Upper lobe of left lung (tissue), 6 donors: ENCODE results near the gene PTPRK. TPM values are rescaled to one million over a fixed set of nuclear protein-coding genes. Genes with fewer than 3 reads are reported as not detected.

Source experiments
- ATAC-seq, 2 donors: fragments of 200-7000 bp; cut with Tn5 transposase; one replicate each; pipeline ENCODE4 v1.9.1; 2022; ENCODE audit warnings: mild to moderate bottlenecking in 2 of 2, moderate library complexity in 2 of 2; ENCODE audit not compliant: low FRiP score in 2 of 2
- DNase-seq, 2 donors: peaks; one replicate each; pipeline ENCODE4 v3.0.0-alpha.2; 2019 to 2020
- H3K27ac ChIP-seq, 4 donors: fragments of 200-600 bp; sonication (generic); one replicate each; pipeline ENCODE4 v1.5.1; 2016 to 2019
- H3K27me3 ChIP-seq, 4 donors: fragments of 200-600 bp; sonication (generic); one replicate each; pipeline ENCODE4 v1.5.1; 2017 to 2019
- H3K36me3 ChIP-seq, 4 donors: fragments of 200-600 bp; sonication (generic); one replicate each; pipeline ENCODE4 v1.5.1; 2016 to 2019
- H3K4me1 ChIP-seq, 4 donors: fragments of 200-600 bp; sonication (generic); one replicate each; pipeline ENCODE4 v1.5.1; 2018 to 2019
- H3K4me3 ChIP-seq, 4 donors: fragments of 200-600 bp; sonication (generic); one replicate each; pipeline ENCODE4 v1.5.1; 2017 to 2019; ENCODE audit warnings: mild to moderate bottlenecking in 2 of 4, moderate library complexity in 1 of 4
- H3K9me3 ChIP-seq, 4 donors: fragments of 200-600 bp; sonication (generic); one replicate each; pipeline ENCODE4 v1.5.1; 2018 to 2019
- EP300 ChIP-seq, 4 donors: sonication (generic); formaldehyde crosslinking; IDR thresholded peaks; one replicate each; pipeline ENCODE4 v1.5.1; 2017; ENCODE audit warnings: antibody characterized with exemption in 4 of 4, control low read depth in 2 of 4
- POLR2A ChIP-seq, 4 donors: fragments of 450-650 bp; IDR thresholded peaks; one replicate each; pipeline ENCODE4 v1.5.1; 2016 to 2017; ENCODE audit warnings: antibody characterized with exemption in 4 of 4, mild to moderate bottlenecking in 2 of 4
- POLR2AphosphoS5 ChIP-seq, 2 donors: sonication (generic); formaldehyde crosslinking; IDR thresholded peaks; one replicate each; pipeline ENCODE4 v1.5.1; 2017; ENCODE audit warnings: antibody characterized with exemption in 2 of 2
- WGBS, 2 donors: methylation state at CpG; one replicate each; pipeline ENCODE4 v1.1.5; 2017 to 2018; 5-methylcytosine and 5-hydroxymethylcytosine counted together
- total RNA-seq, 6 donors: library from RNA; depleted of rRNA in 4 of 6; stranded (reverse); fragments of >200 nt in 4 of 6; gene quantifications; one replicate each; pipeline versions ENCODE4 v1.1.0 to v1.2.1, GENCODE V29; 2016 to 2021
- TF ChIP-seq, protein P1 (sequence below), 6 experiments: fragments of 450-650 bp in 4 of 6; fragments of 200-600 bp in 2 of 6; sonication (generic) in 2 of 6; IDR thresholded peaks; one replicate each; pipeline ENCODE4 v1.5.1; 2016 to 2019; ENCODE audit warnings: antibody characterized with exemption in 6 of 6
- donor health status: DM: no; HTN: no; CAD: no; lungs with moderate emphysema.
- donor health status: DM: no; HTN: yes; CAD: no; lungs with severe emphysema.

Gene PTPRK
- total RNA-seq, 6 donors from 2014 or later, result 42.7 to 97.4 (median 65.2) TPM

- ATAC-seq (no peak), DNase-seq (no peak)
- TF ChIP-seq, protein P1, sequence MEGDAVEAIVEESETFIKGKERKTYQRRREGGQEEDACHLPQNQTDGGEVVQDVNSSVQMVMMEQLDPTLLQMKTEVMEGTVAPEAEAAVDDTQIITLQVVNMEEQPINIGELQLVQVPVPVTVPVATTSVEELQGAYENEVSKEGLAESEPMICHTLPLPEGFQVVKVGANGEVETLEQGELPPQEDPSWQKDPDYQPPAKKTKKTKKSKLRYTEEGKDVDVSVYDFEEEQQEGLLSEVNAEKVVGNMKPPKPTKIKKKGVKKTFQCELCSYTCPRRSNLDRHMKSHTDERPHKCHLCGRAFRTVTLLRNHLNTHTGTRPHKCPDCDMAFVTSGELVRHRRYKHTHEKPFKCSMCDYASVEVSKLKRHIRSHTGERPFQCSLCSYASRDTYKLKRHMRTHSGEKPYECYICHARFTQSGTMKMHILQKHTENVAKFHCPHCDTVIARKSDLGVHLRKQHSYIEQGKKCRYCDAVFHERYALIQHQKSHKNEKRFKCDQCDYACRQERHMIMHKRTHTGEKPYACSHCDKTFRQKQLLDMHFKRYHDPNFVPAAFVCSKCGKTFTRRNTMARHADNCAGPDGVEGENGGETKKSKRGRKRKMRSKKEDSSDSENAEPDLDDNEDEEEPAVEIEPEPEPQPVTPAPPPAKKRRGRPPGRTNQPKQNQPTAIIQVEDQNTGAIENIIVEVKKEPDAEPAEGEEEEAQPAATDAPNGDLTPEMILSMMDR (IDR thresholded peaks at IDR 0.05), result no peak
- no peak for TF ChIP-seq EP300 (IDR thresholded peaks at IDR 0.05)
- TF ChIP-seq POLR2AphosphoS5 (IDR thresholded peaks at IDR 0.05), result no peak
- no peak for TF ChIP-seq POLR2A (IDR thresholded peaks at IDR 0.05)
- Histone ChIP-seq H3K36me3 (peaks cover 0 to 65% (median 8%) of the 10 kb centered on the region in 4 donors), H3K27ac (no peak overlapping the region), H3K4me3 (no peak overlapping the region), H3K27me3 (no peaks in the 10 kb centered on the region), H3K9me3 (no peaks in the 10 kb centered on the region), H3K4me1 (no peaks in the 10 kb centered on the region)
- 92 to 95% methylated on average over 8 of the region's 8 CpGs for WGBS, 2 donors
These were observed 547.6 kb downstream of the PTPRK start for GRCh38 chr6:127972815-127973214.

DNA sequence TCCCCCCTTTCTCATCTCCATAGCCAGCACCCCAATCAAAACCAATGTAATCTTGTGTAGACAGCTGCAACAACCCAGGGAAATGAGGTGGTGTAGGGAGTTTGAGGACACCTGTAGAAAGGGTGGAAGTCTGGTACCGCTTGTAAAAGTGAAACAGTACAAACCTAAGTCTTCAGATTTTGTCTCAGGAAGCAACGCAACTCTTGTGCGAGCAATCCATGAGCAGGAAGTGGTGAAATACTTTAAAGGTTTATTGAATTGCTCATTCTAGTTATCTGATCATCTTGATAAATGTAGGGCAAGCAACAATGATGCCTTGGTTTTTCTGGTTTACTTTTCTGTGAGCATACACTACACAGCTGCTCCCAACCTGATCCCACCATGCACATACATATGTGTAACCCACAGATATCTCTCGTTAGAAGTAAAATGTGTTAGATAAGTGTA, 548.4 kb downstream of the PTPRK start:
- ATAC-seq, result no peak
- no peak overlapping the region for H3K4me3 ChIP-seq

DNA sequence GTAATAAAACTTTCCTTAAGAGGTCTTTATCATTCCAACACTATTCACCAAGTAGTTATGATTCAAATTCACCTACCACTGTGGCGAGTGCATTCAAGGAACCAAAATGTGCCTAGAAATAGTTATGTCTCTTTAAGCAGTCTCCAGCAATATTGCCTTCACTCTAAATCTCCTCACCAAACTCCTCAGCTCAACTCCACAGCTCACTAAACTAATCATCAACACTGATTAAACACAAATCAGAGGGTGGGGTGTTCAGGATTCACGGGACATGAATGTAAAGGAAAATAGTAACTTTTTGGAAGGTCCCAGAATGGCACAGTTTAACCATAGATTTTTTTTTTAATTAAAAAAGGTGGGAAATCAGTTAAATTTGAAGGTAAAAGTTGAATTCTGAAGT, 549.0 kb downstream of the PTPRK start:
- H3K27ac ChIP-seq, result no peak overlapping the region
- no peak overlapping the region for H3K4me3 ChIP-seq
- no peak for DNase-seq
- no peaks in the 10 kb centered on the region for H3K27me3 ChIP-seq
- peaks cover 0 to 55% (median 7%) of the 10 kb centered on the region in 4 donors for H3K36me3 ChIP-seq
- no peak for ATAC-seq
- TF ChIP-seq EP300 (IDR thresholded peaks at IDR 0.05), result no peak
- no peak for TF ChIP-seq POLR2AphosphoS5 (IDR thresholded peaks at IDR 0.05)
- TF ChIP-seq POLR2A (IDR thresholded peaks at IDR 0.05), result no peak
- TF ChIP-seq, protein P1 (IDR thresholded peaks at IDR 0.05), result no peak
- WGBS, 2 donors, result 89 to 91% methylated on average over 2 of the region's 2 CpGs
- H3K9me3 ChIP-seq, result no peaks in the 10 kb centered on the region
- H3K4me1 ChIP-seq, result no peaks in the 10 kb centered on the region

More for the DNA sequence above, 548.4 kb downstream of the PTPRK start:
- no peaks in the 10 kb centered on the region for H3K4me1 ChIP-seq
- no peak overlapping the region for H3K27ac ChIP-seq
- WGBS, 2 donors, result 75 to 78% methylated on average over 4 of the region's 4 CpGs
- H3K36me3 ChIP-seq, result peaks cover 0 to 60% (median 8%) of the 10 kb centered on the region in 4 donors
- H3K27me3 ChIP-seq, result no peaks in the 10 kb centered on the region
- TF ChIP-seq, protein P1 (IDR thresholded peaks at IDR 0.05), result no peak
- peak in 1 of 4 donors; percentile 28 for TF ChIP-seq POLR2A (IDR thresholded peaks at IDR 0.05)
- no peaks in the 10 kb centered on the region for H3K9me3 ChIP-seq
- no peak for DNase-seq

- Histone ChIP-seq H3K4me1 (no peaks in the 10 kb centered on the region), H3K9me3 (no peaks in the 10 kb centered on the region), H3K36me3 (peaks cover 0 to 42% (median 2%) of the 10 kb centered on the region in 4 donors), H3K27ac (no peak overlapping the region), H3K27me3 (no peaks in the 10 kb centered on the region), H3K4me3 (no peak overlapping the region)
- no peak for TF ChIP-seq POLR2AphosphoS5 (IDR thresholded peaks at IDR 0.05)
- no peak for TF ChIP-seq POLR2A (IDR thresholded peaks at IDR 0.05)
- TF ChIP-seq, protein P1 (IDR thresholded peaks at IDR 0.05), result no peak
- TF ChIP-seq EP300 (IDR thresholded peaks at IDR 0.05), result no peak
- DNase-seq, result no peak
- no peak for ATAC-seq
- 85 to 88% methylated on average over 3 of the region's 3 CpGs for WGBS, 2 donors
These were observed 550.7 kb downstream of the PTPRK start for GRCh38 chr6:127969701-127970100.

DNA sequence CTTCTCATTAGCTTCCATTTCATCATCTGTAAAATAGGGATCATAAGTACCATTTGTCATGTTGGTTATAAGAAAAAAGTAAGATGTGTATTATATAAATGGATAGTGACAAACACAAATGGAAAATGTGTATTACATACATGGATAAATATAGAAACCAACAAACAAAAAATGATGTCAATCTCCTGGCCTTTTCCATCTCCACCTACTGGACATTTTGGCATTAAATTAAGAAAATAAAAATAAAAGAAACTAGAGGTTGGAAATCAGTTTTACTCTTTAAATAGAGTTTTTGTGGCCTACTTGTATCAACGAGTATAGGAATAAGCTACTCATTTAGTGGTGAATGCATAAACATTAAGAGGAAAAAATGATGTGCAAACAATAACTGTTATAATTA, 552.0 kb downstream of the PTPRK start:
- Histone ChIP-seq H3K27ac (no peak overlapping the region), H3K4me3 (no peak overlapping the region), H3K4me1 (no peaks in the 10 kb centered on the region), H3K36me3 (peaks cover 0 to 38% (median 2%) of the 10 kb centered on the region in 4 donors), H3K27me3 (no peaks in the 10 kb centered on the region), H3K9me3 (no peaks in the 10 kb centered on the region)
- DNase-seq (no peak), ATAC-seq (no peak)
- whole genome bisulfite sequencing, 2 donors, result 71 to 83% methylated on average over 1 of the region's 1 CpG
- TF ChIP-seq POLR2AphosphoS5 (IDR thresholded peaks at IDR 0.05), result no peak
- TF ChIP-seq, protein P1 (IDR thresholded peaks at IDR 0.05), result no peak
- no peak for TF ChIP-seq EP300 (IDR thresholded peaks at IDR 0.05)
- TF ChIP-seq POLR2A (IDR thresholded peaks at IDR 0.05), result no peak
